Psoas muscle (tissue), 8 donors: ENCODE measurements around the gene TVP23C. TPM values are rescaled to one million over a fixed set of nuclear protein-coding genes. Genes with fewer than 3 reads are reported as not detected.

Experiments
- ATAC-seq, 4 donors: fragments of 200-7000 bp; cut with Tn5 transposase; one replicate each; pipeline ENCODE4 v1.9.1; 2020; ENCODE audit warnings: moderate library complexity in 3 of 4, mild to moderate bottlenecking in 2 of 4
- DNase-seq, 2 donors: peaks; one replicate each; pipeline ENCODE4 v3.0.0-alpha.2; 2020
- H3K27ac ChIP-seq: fragments of 200-600 bp; one replicate; pipeline ENCODE4 v1.8.0; 2022
- H3K27me3 ChIP-seq, 3 donors: fragments of 200-600 bp in 1 of 3; one replicate each; pipeline versions ENCODE4 v1.6.1 to v1.8.0; 2013 to 2022; ENCODE audit warnings: low read length in 2 of 3, mild to moderate bottlenecking in 2 of 3, moderate library complexity in 1 of 3; ENCODE audit not compliant: insufficient read depth in 3 of 3
- H3K36me3 ChIP-seq, 2 donors: fragments of 200-600 bp in 1 of 2; one replicate each; pipeline versions ENCODE4 v1.6.1 to v1.8.0; 2013 to 2022; ENCODE audit warnings: low read depth in 1 of 2, mild to moderate bottlenecking in 1 of 2, moderate library complexity in 1 of 2; ENCODE audit not compliant: insufficient read depth in 1 of 2
- H3K4me1 ChIP-seq: fragments of 200-600 bp; one replicate; pipeline ENCODE4 v1.8.0; 2022
- H3K4me3 ChIP-seq: fragments of 200-600 bp; one replicate; pipeline ENCODE4 v1.8.0; 2022; ENCODE audit warnings: mild to moderate bottlenecking
- H3K9me3 ChIP-seq: fragments of 200-600 bp; one replicate; pipeline ENCODE4 v1.8.0; 2022
- WGBS, 3 donors: extraction: QIAGEN DNeasy Blood & Tissue Kit; methylation state at CpG; one replicate each; pipeline versions ENCODE4 v1.1.6 to v1.1.7; 2013; 5-methylcytosine and 5-hydroxymethylcytosine counted together
- intact Hi-C, 2 donors: fragments of 100-400 bp; cut with DNase I; formaldehyde crosslinking; loops; one replicate each; pipeline versions ENCODE4 v1.11.0 to v1.14.2; 2022
- polyA plus RNA-seq, 3 donors: library from polyadenylated mRNA; stranded (reverse); fragments of 200-250 nt; gene quantifications; one replicate each; pipeline ENCODE4 v1.2.3, GENCODE V29; 2013
- total RNA-seq, 4 donors: library from RNA; stranded (reverse); fragmentation: NEBNext Ultra II Directional in 2 of 4; extraction: Animal tissue kit (Norgen Biotek cat#: 25700) in 2 of 4; gene quantifications; one replicate each; pipeline versions ENCODE4 v1.2.1 to v1.2.4, GENCODE V29; 2021 to 2023
- TF ChIP-seq, protein P1 (sequence below): fragments of 200-600 bp; IDR thresholded peaks from one replicate; pipeline ENCODE4 v1.8.0; 2022; ENCODE audit warnings: antibody characterized with exemption
- donor health status: healthy with polysubstance abuse.
- donor health status: DM: no; HTN: no; CAD: no; lungs with moderate emphysema.
- donor health status: Bipolar disorder and iron deficiency.
- donor health status: healthy.
- donor health status: DM: yes; HTN: yes; CAD: no.
- donor health status: DM: no; HTN: no; CAD: no.
- donor health status: DM: no; HTN: no; CAD: no.
- donor health status: DM: yes; HTN: yes; CAD: no.

TVP23C gene
- total and polyA plus RNA-seq, 7 donors: 0.25 to 3.0 (median 1.6) TPM

DNA sequence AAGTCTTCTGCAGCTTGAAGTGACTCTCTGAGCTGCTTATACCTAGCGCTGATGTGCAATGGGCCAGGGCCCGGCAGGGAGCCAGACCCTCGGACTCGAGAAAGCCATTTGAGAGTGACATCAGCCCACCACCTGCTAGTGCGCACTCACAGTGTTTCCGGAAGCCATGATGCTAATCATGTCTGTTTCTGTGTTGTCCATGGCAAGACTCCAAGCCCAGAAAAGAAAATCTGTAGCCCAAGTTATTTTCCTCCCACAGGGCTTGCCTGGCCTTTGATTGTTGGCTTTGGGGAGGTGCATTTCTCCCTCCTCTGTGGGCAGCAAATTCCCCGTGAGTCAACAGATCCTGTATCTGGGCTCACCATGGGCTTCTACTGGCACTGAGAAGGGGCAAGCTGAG lies 94.0 kb downstream of the TVP23C start:
- Histone ChIP-seq H3K27me3 (no peaks in the 10 kb centered on the region), H3K9me3 (no peaks in the 10 kb centered on the region), H3K4me3 (no peak overlapping the region), H3K27ac (no peak overlapping the region), H3K4me1 (peaks cover under 1% of the 10 kb centered on the region), H3K36me3 (no peaks in the 10 kb centered on the region)
- DNase-seq (peak; percentile 59 to 74), ATAC-seq (peak in 3 of 4 donors; percentile 40 to 56 (median 45))
- intact Hi-C loops: no loop called here
- TF ChIP-seq, protein P1, sequence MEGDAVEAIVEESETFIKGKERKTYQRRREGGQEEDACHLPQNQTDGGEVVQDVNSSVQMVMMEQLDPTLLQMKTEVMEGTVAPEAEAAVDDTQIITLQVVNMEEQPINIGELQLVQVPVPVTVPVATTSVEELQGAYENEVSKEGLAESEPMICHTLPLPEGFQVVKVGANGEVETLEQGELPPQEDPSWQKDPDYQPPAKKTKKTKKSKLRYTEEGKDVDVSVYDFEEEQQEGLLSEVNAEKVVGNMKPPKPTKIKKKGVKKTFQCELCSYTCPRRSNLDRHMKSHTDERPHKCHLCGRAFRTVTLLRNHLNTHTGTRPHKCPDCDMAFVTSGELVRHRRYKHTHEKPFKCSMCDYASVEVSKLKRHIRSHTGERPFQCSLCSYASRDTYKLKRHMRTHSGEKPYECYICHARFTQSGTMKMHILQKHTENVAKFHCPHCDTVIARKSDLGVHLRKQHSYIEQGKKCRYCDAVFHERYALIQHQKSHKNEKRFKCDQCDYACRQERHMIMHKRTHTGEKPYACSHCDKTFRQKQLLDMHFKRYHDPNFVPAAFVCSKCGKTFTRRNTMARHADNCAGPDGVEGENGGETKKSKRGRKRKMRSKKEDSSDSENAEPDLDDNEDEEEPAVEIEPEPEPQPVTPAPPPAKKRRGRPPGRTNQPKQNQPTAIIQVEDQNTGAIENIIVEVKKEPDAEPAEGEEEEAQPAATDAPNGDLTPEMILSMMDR: no peak
- 34 to 59% (median 43%) methylated on average over 7 of the region's 7 CpGs for WGBS, 3 donors

DNA sequence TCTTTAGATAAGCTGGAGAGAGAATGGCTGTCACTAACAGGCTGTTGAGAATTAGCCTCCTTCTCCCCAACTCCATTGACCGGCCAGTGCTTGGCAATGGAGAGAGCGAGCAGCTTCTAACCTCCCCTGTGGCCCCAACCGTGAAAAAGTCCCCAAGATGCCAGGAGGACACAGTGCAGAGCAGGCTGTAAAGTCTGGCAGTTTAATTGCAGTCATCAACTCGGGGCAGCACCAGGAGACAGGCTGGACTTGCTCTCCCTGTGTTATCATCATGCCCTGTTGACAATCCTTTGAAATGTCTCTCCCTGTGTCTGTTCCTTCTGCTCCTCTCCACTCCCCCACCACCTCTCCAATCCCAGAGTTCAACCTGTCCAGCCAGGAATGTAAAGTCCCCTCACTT lies 95.2 kb downstream of the TVP23C start:
- Histone ChIP-seq H3K9me3 (no peaks in the 10 kb centered on the region), H3K27ac (no peak overlapping the region), H3K36me3 (no peaks in the 10 kb centered on the region), H3K4me3 (no peak overlapping the region), H3K4me1 (peaks cover 12% of the 10 kb centered on the region), H3K27me3 (no peaks in the 10 kb centered on the region)
- intact Hi-C loops: no loop called here
- WGBS, 3 donors: 43 to 45% (median 44%) methylated on average over 4 of the region's 4 CpGs
- ATAC-seq (no peak), DNase-seq (no peak)
- TF ChIP-seq, protein P1: no peak

DNA sequence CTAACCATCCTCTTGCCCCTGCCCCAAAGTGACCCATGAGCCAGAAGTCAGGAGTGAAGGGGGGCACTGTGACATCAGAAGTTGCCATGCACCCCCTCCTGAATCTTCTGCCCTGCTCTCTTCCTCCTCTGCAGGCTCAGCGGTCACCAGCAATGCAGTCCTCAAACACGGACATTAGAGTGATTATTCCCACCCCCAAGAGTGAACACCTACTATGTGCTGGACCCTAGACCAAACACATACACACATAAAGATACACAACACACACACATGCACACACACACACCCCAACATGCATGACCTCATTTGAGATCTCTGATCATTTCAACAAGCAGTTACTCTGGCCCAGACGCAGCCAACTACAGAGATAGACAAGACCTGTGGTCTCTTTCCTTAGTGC lies 95.7 kb downstream of the TVP23C start, which contains the start of gene CDRT4:
TSS of gene CDRT4 (minus strand) at position 30 of the 400 bp plus-strand sequence. CDS start 27,383 bp downstream, outside the sequence.
- no peaks in the 10 kb centered on the region for H3K36me3 ChIP-seq
- H3K9me3 ChIP-seq: no peaks in the 10 kb centered on the region
- peaks cover 17% of the 10 kb centered on the region for H3K4me1 ChIP-seq
- DNase-seq: no peak
- TF ChIP-seq, protein P1: no peak
- H3K27ac ChIP-seq: no peak within 1 kb of the TSS
- 87 to 90% (median 89%) methylated on average over 3 of the region's 3 CpGs for WGBS, 3 donors
- intact Hi-C loops: no loop called here
- no peak for ATAC-seq
- no peak within 1 kb of the TSS for H3K4me3 ChIP-seq
- no peaks in the 10 kb centered on the region for H3K27me3 ChIP-seq

DNA sequence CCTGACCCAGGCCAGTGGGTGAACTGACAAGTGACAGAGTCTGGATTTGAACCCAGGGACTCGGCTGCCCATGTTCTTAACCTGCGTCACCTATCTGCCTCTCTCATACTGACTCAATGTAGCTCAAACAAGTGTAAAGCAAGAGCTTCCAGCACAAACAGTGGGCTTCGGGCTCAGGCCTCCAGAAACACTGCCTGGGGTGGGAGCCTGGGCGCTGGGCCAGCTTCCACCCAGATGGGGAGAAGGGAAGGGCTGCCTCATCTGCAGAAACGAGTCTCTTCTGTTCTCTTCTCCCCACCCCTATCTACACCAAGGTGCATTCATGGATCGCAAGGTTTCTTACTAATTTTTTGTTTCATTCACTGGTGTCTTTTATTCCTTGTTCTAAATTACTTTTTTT lies 97.2 kb downstream of the TVP23C start:
- intact Hi-C loops: no loop called here
- ATAC-seq: no peak
- H3K9me3 ChIP-seq: no peaks in the 10 kb centered on the region
- WGBS, 3 donors: 85 to 91% (median 89%) methylated on average over 6 of the region's 6 CpGs
- no peak overlapping the region for H3K4me3 ChIP-seq
- no peak overlapping the region for H3K27ac ChIP-seq
- H3K4me1 ChIP-seq: peaks cover 17% of the 10 kb centered on the region
- no peaks in the 10 kb centered on the region for H3K36me3 ChIP-seq
- no peaks in the 10 kb centered on the region for H3K27me3 ChIP-seq
- TF ChIP-seq, protein P1: no peak
- no peak for DNase-seq

DNA sequence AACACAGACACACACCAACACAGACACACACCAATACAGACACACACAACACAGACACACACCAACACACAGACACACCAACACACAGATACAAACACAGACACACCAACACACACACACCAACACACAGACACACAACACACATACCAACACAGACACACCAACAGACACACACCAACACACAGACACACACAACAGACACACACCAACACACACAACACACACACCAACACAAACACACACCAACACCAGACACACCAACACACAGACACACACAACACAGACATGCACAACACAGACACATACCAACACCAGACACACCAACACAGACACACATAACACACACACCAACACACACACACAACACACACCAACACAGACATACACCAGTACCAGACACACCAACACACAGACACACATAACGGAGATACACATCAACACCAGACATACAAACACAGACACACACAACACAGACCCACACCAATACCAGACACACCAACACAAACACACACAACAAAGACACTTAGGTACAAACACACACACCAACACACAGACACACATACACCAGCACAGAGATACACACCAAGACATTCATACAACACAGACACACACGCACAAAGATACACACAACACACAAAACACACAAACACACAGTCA lies 98.1 kb downstream of the TVP23C start:
- ATAC-seq (no peak), DNase-seq (no peak)
- no peak overlapping the region for H3K4me3 ChIP-seq
- no peaks in the 10 kb centered on the region for H3K9me3 ChIP-seq
- intact Hi-C loops: no loop called here
- TF ChIP-seq, protein P1: no peak
- peaks cover 17% of the 10 kb centered on the region for H3K4me1 ChIP-seq
- H3K27ac ChIP-seq: no peak overlapping the region
- 97 to 100% (median 98%) methylated on average over 2 of the region's 2 CpGs for WGBS, 3 donors
- no peaks in the 10 kb centered on the region for H3K36me3 ChIP-seq
- H3K27me3 ChIP-seq: no peaks in the 10 kb centered on the region
